Thyroid gland (tissue), 4 donors: Measurements from ENCODE around the gene STK10. TPM values are rescaled to one million over a fixed set of nuclear protein-coding genes. Genes with fewer than 3 reads are reported as not detected.
"Not testable (repeated sequence)": the region's sequence is repeated elsewhere in the genome, so short reads cannot be mapped to it uniquely, and the experiment has no call there.

Experiments
- DNase-seq, 2 donors: peaks; one replicate each; pipeline ENCODE4 v3.0.0-alpha.2; 2019
- H3K27ac ChIP-seq, 3 donors: fragments of 200-600 bp; sonication (generic); 1 replicate in 2 of 3; 2 replicates in 1 of 3; pipeline ENCODE4 v1.5.1; 2016 to 2019; ENCODE audit warnings: mild to moderate bottlenecking in 1 of 3, moderate library complexity in 1 of 3
- H3K27me3 ChIP-seq: fragments of 200-600 bp; sonication (generic); one replicate; pipeline ENCODE4 v1.5.1; 2019
- H3K36me3 ChIP-seq, 2 donors: fragments of 200-600 bp; sonication (generic); one replicate each; pipeline ENCODE4 v1.5.1; 2016 to 2019
- H3K4me1 ChIP-seq, 2 donors: fragments of 200-600 bp; sonication (generic); one replicate each; pipeline ENCODE4 v1.5.1; 2017 to 2019
- H3K4me3 ChIP-seq, 3 donors: fragments of 200-600 bp; sonication (generic); replicated peaks in 1 of 3; 1 replicate in 2 of 3; 2 replicates in 1 of 3; pipeline ENCODE4 v1.5.1; 2016; ENCODE audit warnings: mild to moderate bottlenecking in 1 of 3
- H3K9me3 ChIP-seq: fragments of 200-600 bp; sonication (generic); one replicate; pipeline ENCODE4 v1.5.1; 2017
- CTCF ChIP-seq, 6 experiments: fragments of 200-600 bp in 3 of 6; fragments of 450-650 bp in 3 of 6; sonication (generic) in 3 of 6; IDR thresholded peaks; one replicate each; pipeline ENCODE4 v1.5.1; 2016 to 2019; ENCODE audit warnings: antibody characterized with exemption in 6 of 6, mild to moderate bottlenecking in 2 of 6, inconsistent platforms in 1 of 6, moderate library complexity in 1 of 6
- POLR2A ChIP-seq, 2 donors: fragments of 450-650 bp; IDR thresholded peaks; one replicate each; pipeline ENCODE4 v1.6.1; 2017; ENCODE audit warnings: antibody characterized with exemption in 2 of 2, mild to moderate bottlenecking in 2 of 2, moderate library complexity in 1 of 2
- WGBS, 2 donors: methylation state at CpG; one replicate each; pipeline ENCODE4 v1.1.5; 2017; 5-methylcytosine and 5-hydroxymethylcytosine counted together
- intact Hi-C: fragments of 100-400 bp; cut with DNase I; formaldehyde crosslinking; loops from one replicate; pipeline ENCODE4 v1.15.1; 2023
- total RNA-seq, 4 donors: library from RNA; depleted of rRNA; stranded (reverse); fragments of >200 nt; gene quantifications; one replicate each; pipeline ENCODE4 v1.2.3, GENCODE V29; 2016

The STK10 gene
- total RNA-seq, 4 donors from 2014 or later: 5.5 to 11.6 (median 8.6) TPM

- WGBS, 2 donors: 95 to 99% methylated on average over 4 of the region's 4 CpGs
- Histone ChIP-seq H3K4me1 (no peaks in the 10 kb centered on the region), H3K36me3 (peaks cover 0 to 5% of the 10 kb centered on the region in 2 donors), H3K27me3 (no peaks in the 10 kb centered on the region), H3K9me3 (no peaks in the 10 kb centered on the region), H3K4me3 (no peak overlapping the region), H3K27ac (no peak overlapping the region)
- DNase-seq: no peak
- intact Hi-C loops: no loop called here
- TF ChIP-seq CTCF (IDR thresholded peaks at IDR 0.05): no peak
- TF ChIP-seq POLR2A (IDR thresholded peaks at IDR 0.05): no peak
These were observed 25.1 kb upstream of the STK10 start for GRCh38 chr5:172213126-172213525.

- DNase-seq: no peak
- Histone ChIP-seq H3K9me3 (no peaks in the 10 kb centered on the region), H3K36me3 (peaks cover 0 to 5% of the 10 kb centered on the region in 2 donors), H3K27me3 (no peaks in the 10 kb centered on the region), H3K4me3 (no peak overlapping the region), H3K4me1 (no peaks in the 10 kb centered on the region), H3K27ac (no peak overlapping the region)
- 98 to 99% methylated on average over 8 of the region's 8 CpGs for WGBS, 2 donors
- intact Hi-C loops: no loop called here
- TF ChIP-seq CTCF (IDR thresholded peaks at IDR 0.05) (no peak), POLR2A (IDR thresholded peaks at IDR 0.05) (no peak)
These were observed 23.7 kb upstream of the STK10 start for GRCh38 chr5:172211676-172212075.

- DNase-seq: no peak
- Histone ChIP-seq H3K27ac (no peak overlapping the region), H3K27me3 (no peaks in the 10 kb centered on the region), H3K4me1 (no peaks in the 10 kb centered on the region), H3K4me3 (no peak overlapping the region), H3K36me3 (peaks cover 0 to 5% of the 10 kb centered on the region in 2 donors), H3K9me3 (no peaks in the 10 kb centered on the region)
- TF ChIP-seq POLR2A (IDR thresholded peaks at IDR 0.05) (no peak), CTCF (IDR thresholded peaks at IDR 0.05) (no peak)
- intact Hi-C loops: no loop called here
- 92 to 95% methylated on average over 2 of the region's 2 CpGs for WGBS, 2 donors
These were observed 21.7 kb upstream of the STK10 start for GRCh38 chr5:172209714-172210113.

- TF ChIP-seq CTCF (IDR thresholded peaks at IDR 0.05) (no peak), POLR2A (IDR thresholded peaks at IDR 0.05) (no peak)
- Histone ChIP-seq H3K36me3 (peaks cover 0 to 5% of the 10 kb centered on the region in 2 donors), H3K9me3 (no peaks in the 10 kb centered on the region), H3K27me3 (no peaks in the 10 kb centered on the region), H3K4me1 (no peaks in the 10 kb centered on the region), H3K4me3 (no peak overlapping the region), H3K27ac (no peak overlapping the region)
- 70 to 78% methylated on average over 3 of the region's 3 CpGs for WGBS, 2 donors
- intact Hi-C loops: no loop called here
- no peak for DNase-seq
These were observed 19.5 kb upstream of the STK10 start for GRCh38 chr5:172207511-172207910.

GRCh38 chr5:172205984-172206383 lies 18.0 kb upstream of the STK10 start:
- intact Hi-C loops, DNase-seq, H3K4me1 ChIP-seq, H3K4me3 ChIP-seq, H3K36me3 ChIP-seq, H3K27ac ChIP-seq, H3K9me3 ChIP-seq, H3K27me3 ChIP-seq: not testable (repeated sequence)
- 95% methylated on average over 11 of the region's 11 CpGs for WGBS, 2 donors

GRCh38 chr5:172200476-172200875 lies 12.5 kb upstream of the STK10 start:
- Histone ChIP-seq H3K27me3 (no peaks in the 10 kb centered on the region), H3K9me3 (no peaks in the 10 kb centered on the region), H3K27ac (no peak overlapping the region), H3K4me1 (no peaks in the 10 kb centered on the region), H3K4me3 (no peak overlapping the region), H3K36me3 (no peaks in the 10 kb centered on the region)
- no peak for DNase-seq
- WGBS, 2 donors: 87% methylated on average over 6 of the region's 6 CpGs
- intact Hi-C loops: no loop called here
- TF ChIP-seq POLR2A (IDR thresholded peaks at IDR 0.05): no peak
- no peak for TF ChIP-seq CTCF (IDR thresholded peaks at IDR 0.05)
